Measurements from ENCODE around the gene MAP2K5.

DNA sequence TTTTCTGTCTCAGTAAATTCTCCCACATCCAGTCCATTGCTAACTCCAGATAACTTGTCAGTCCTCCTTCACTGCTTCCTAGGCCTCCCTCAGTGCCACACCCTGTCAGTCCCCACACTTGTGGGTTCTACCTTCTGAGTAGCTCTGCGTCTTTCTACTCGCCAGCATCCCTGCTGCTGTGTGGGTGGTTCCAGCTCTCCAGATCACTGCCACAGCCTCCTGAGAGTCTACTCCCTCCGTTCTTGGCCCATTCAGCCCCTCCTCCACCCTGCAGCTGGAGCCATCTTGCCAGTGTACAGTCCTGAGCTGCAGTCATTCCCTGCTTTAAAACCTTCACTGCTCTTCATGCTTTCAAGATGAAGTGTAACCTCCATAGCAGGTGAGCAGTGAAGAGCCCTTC lies 45.3 kb downstream of the MAP2K5 start:
- TF ChIP-seq EZH2 (IDR thresholded peaks at IDR 0.05; ENCODE audit: insufficient read depth, low read length): no peak
- TF ChIP-seq, protein P1, sequence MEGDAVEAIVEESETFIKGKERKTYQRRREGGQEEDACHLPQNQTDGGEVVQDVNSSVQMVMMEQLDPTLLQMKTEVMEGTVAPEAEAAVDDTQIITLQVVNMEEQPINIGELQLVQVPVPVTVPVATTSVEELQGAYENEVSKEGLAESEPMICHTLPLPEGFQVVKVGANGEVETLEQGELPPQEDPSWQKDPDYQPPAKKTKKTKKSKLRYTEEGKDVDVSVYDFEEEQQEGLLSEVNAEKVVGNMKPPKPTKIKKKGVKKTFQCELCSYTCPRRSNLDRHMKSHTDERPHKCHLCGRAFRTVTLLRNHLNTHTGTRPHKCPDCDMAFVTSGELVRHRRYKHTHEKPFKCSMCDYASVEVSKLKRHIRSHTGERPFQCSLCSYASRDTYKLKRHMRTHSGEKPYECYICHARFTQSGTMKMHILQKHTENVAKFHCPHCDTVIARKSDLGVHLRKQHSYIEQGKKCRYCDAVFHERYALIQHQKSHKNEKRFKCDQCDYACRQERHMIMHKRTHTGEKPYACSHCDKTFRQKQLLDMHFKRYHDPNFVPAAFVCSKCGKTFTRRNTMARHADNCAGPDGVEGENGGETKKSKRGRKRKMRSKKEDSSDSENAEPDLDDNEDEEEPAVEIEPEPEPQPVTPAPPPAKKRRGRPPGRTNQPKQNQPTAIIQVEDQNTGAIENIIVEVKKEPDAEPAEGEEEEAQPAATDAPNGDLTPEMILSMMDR (IDR thresholded peaks at IDR 0.05; ENCODE audit: insufficient read depth, low read depth, low read length): no peak

All from astrocyte (in vitro differentiated cells and primary cell).